Ramos (cell line): ENCODE measurements around the gene FCN1.
"Not testable (repeated sequence)": the region's sequence is repeated elsewhere in the genome, so short reads cannot be mapped to it uniquely, and the experiment has no call there.

Experiments
- in situ Hi-C: fragments of 300-500 bp; cut with MboI; formaldehyde crosslinking; loops from one replicate; pipeline ENCODE4 v1.14.3; 2022; ENCODE audit warnings: low sequenced_read_pairs; ENCODE audit not compliant: unreplicated experiment

FCN1 gene

GRCh38 chr9:134917431-134918373 is at the start of gene FCN1:
FCN1 (minus strand) TSS chr9:134917912; CDS start chr9:134917871, 41 bp downstream.
- in situ Hi-C loops: no loop called here

GRCh38 chr9:134966697-134967546 is 49.2 kb upstream of the FCN1 start:
- in situ Hi-C loops: no loop called here

GRCh38 chr9:134966270-134966669 is 48.6 kb upstream of the FCN1 start:
- in situ Hi-C loops: no loop called here

- in situ Hi-C loops: no loop called here
Observed at GRCh38 chr9:134965851-134966250, 48.1 kb upstream of the FCN1 start.

GRCh38 chr9:134965411-134965810 is 47.7 kb upstream of the FCN1 start:
- in situ Hi-C loops: no loop called here

- in situ Hi-C loops: no loop called here
Observed at GRCh38 chr9:134964271-134965055, 46.8 kb upstream of the FCN1 start.

- in situ Hi-C loops: no loop called here
Observed at GRCh38 chr9:134963546-134963945, 45.8 kb upstream of the FCN1 start.

GRCh38 chr9:134962973-134963364 is 45.3 kb upstream of the FCN1 start:
- in situ Hi-C loops: no loop called here

- in situ Hi-C loops: no loop called here
Observed at GRCh38 chr9:134962065-134962972, 44.6 kb upstream of the FCN1 start.

- in situ Hi-C loops: no loop called here
Observed at GRCh38 chr9:134961331-134962064, 43.8 kb upstream of the FCN1 start.

- in situ Hi-C loops: no loop called here
Observed at GRCh38 chr9:134960701-134961181, 43.0 kb upstream of the FCN1 start.

- in situ Hi-C loops: no loop called here
Observed at GRCh38 chr9:134959971-134960310, 42.2 kb upstream of the FCN1 start.

- in situ Hi-C loops: no loop called here
Observed at GRCh38 chr9:134959126-134959970, 41.6 kb upstream of the FCN1 start.

GRCh38 chr9:134957945-134958227 is 40.2 kb upstream of the FCN1 start:
- in situ Hi-C loops: no loop called here

GRCh38 chr9:134957165-134957944 is 39.6 kb upstream of the FCN1 start:
- in situ Hi-C loops: no loop called here

- in situ Hi-C loops: not testable (repeated sequence)
Observed at GRCh38 chr9:134956387-134956786, 38.7 kb upstream of the FCN1 start.

GRCh38 chr9:134955801-134956200 is 38.1 kb upstream of the FCN1 start:
- in situ Hi-C loops: no loop called here
